IgD-negative memory B cell (primary cell): Measurements from ENCODE around the gene EGFR. TPM values are rescaled to one million over a fixed set of nuclear protein-coding genes. Genes with fewer than 3 reads are reported as not detected.
A peak's percentile ranks its signal among the peaks of the same experiment; 100 is the strongest.

Experiments
- H3K27ac Mint-ChIP-seq, 3 donors: one replicate each; pipeline ENCODE4 v1.8.0; 2020 to 2022; ENCODE audit warnings: mild to moderate bottlenecking in 3 of 3, mixed read lengths in 3 of 3, moderate library complexity in 1 of 3
- H3K27me3 Mint-ChIP-seq: one replicate; pipeline ENCODE4 v1.8.0; 2021; ENCODE audit warnings: mixed read lengths
- H3K36me3 Mint-ChIP-seq: one replicate; pipeline ENCODE4 v1.8.0; 2020; ENCODE audit warnings: mild to moderate bottlenecking, mixed read lengths
- H3K4me1 Mint-ChIP-seq, 3 donors: one replicate each; pipeline ENCODE4 v1.8.0; 2020 to 2022; ENCODE audit warnings: mixed read lengths in 3 of 3, mild to moderate bottlenecking in 1 of 3
- H3K4me3 Mint-ChIP-seq, 4 donors: one replicate each; pipeline ENCODE4 v1.8.0; 2020 to 2022; ENCODE audit warnings: mild to moderate bottlenecking in 4 of 4, mixed read lengths in 4 of 4, moderate library complexity in 3 of 4
- H3K9me3 Mint-ChIP-seq, 3 donors: one replicate each; pipeline ENCODE4 v1.8.0; 2020 to 2021; ENCODE audit warnings: mixed read lengths in 3 of 3, mild to moderate bottlenecking in 1 of 3
- polyA plus RNA-seq: library from polyadenylated mRNA; unstranded; fragments of 300-500 nt; fragmentation: Illumina TruSeq; gene quantifications from one replicate; pipeline ENCODE4 v1.2.3, GENCODE V29; 2021

Gene EGFR
- polyA plus RNA-seq, 1 donor from 2014 or later = not detected

DNA sequence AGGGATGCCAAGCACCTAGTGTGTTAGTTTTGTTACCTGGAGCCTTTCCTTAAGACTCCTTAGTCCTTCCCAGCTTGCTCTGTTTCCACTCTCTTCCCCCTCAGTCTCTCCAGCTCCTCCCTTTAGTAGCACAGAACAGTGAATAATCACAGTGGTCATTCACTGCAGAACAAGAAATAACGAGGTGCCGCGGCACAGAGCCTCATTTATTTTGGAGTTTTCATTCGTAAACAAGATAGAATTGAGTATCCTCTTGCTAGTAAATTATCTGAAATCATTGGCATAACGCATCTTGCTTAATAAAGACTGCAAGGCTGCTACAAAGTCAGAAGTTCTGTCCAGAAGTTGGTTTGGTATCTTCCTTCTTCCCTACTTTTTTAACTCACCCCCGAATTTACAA lies 217.0 kb downstream of the EGFR start:
- H3K27me3 Mint-ChIP-seq = peaks cover 17% of the 10 kb centered on the region
- no peaks in the 10 kb centered on the region for H3K4me1 Mint-ChIP-seq
- H3K9me3 Mint-ChIP-seq = no peaks in the 10 kb centered on the region
- no peaks in the 10 kb centered on the region for H3K36me3 Mint-ChIP-seq
- H3K27ac Mint-ChIP-seq = no peak overlapping the region
- H3K4me3 Mint-ChIP-seq = no peak overlapping the region

DNA sequence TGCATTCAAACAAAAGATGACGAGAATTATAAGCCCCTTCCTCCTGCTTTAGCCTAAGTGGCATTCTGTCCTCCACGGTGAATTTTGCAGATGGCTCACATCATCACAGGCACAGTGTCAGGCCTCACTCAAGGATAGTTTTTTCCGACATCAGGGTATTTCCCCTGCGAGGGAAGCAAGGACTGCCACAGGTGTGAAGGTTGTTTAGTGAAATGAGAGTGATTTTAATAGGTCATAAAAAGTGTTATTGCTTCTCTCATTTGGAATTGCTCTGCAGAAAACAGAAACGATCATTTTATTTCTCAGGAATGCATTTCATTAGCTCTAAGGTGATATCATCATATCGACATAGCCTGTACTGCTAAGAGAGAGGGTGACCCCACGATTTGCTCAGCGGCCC lies 217.7 kb downstream of the EGFR start:
- H3K4me3 Mint-ChIP-seq = no peak overlapping the region
- no peaks in the 10 kb centered on the region for H3K4me1 Mint-ChIP-seq

DNA sequence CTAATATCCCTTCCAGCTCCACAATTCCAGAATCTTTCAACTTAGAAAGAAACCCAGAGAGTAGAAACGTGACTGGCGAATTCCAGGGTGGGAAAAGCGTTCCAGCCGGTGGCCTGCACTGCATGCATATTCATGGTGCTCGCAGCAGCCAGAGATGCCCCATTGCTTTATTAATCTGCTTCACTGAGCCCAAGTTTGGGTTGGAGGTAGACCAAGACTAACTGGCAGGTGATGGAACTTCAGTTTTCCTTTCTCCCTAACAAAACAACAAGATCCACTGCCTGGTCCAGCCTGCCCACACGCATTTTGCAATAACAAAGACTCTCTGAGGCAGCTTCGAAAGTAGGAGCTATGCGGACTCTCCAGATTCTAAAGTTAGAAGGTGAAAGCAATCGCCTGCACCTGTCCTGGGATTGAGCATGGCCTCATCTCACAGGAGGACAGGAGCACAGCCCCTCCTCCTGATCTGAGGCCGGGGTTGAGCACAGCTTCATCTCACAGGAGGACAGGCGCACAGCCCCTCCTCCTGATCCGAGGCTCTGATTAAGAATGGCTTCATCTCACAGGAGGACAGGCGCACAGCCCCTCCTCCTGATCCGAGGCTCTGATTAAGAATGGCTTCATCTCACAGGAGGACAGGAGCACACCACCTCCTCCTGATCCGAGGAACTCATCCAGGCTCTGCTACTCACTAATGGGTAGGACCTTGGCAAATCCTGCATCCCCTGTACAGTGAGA lies 218.5 kb downstream of the EGFR start:
- Mint-ChIP-seq H3K36me3 (no peaks in the 10 kb centered on the region), H3K9me3 (no peaks in the 10 kb centered on the region), H3K27ac (no peak overlapping the region), H3K27me3 (peaks cover 14% of the 10 kb centered on the region), H3K4me3 (no peak overlapping the region), H3K4me1 (no peaks in the 10 kb centered on the region)

More for the DNA sequence above, 217.7 kb downstream of the EGFR start:
- Mint-ChIP-seq H3K27me3 (peaks cover 15% of the 10 kb centered on the region), H3K36me3 (no peaks in the 10 kb centered on the region), H3K9me3 (no peaks in the 10 kb centered on the region), H3K27ac (no peak overlapping the region)

DNA sequence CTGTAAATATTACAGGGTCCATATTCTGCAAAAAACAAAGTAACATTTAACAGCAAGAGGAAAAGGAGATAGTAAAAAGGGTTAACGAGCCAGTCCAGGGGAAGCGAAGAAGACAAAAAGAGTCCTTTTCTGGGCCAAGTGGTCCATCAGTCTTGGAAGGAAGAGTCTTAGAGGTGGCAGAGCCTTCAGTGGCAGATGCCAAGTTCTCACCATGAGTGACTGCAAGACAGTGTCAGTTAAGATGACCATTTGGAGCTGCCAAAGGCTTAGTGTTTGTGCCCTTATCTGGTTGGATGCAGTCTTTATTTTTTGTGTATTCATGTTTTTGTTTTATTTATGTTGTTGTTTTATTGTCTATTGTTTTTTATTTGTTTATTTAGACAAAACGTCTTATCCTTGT lies 220.6 kb downstream of the EGFR start:
- H3K27ac Mint-ChIP-seq = no peak overlapping the region
- H3K36me3 Mint-ChIP-seq = no peaks in the 10 kb centered on the region
- H3K9me3 Mint-ChIP-seq = no peaks in the 10 kb centered on the region
- no peaks in the 10 kb centered on the region for H3K4me1 Mint-ChIP-seq
- H3K4me3 Mint-ChIP-seq = no peak overlapping the region
- H3K27me3 Mint-ChIP-seq = peaks cover 8% of the 10 kb centered on the region

DNA sequence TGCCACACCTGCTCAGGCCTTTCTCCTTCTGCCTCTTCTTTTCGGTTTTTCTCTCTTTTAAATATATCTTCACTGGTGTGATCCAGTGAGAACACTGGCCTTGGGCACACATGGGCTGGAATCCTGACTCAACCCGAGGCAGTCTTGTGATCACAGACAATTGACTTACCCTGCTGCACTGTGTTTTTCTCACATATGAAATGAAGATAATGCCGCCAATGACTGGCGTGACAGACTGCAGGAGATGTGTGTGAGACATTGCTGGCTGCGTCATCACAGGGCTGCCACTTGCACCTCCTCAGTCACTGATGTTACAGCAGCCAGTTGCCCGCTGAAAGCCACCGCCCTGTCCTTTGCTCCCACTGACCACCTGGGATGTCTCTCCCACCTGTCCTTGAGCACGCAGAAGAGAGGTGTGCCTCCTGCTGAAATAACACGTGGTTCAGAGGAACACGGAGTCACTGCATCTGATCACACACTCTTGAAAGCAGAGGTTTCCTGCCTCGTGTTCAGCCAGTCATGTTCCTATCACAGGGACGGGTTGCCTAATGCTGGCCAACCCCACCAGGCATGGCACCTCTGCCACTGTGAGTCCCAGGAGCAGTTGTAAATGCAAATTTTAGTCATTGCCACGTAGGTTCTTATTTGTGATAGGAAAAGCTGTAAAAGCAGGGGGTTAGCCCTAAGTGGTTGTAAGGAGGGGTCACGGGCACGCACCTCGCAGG lies 221.8 kb downstream of the EGFR start:
- Mint-ChIP-seq H3K27me3 (peaks cover 4% of the 10 kb centered on the region), H3K9me3 (no peaks in the 10 kb centered on the region), H3K36me3 (no peaks in the 10 kb centered on the region), H3K4me3 (no peak overlapping the region), H3K27ac (no peak overlapping the region), H3K4me1 (no peaks in the 10 kb centered on the region)

DNA sequence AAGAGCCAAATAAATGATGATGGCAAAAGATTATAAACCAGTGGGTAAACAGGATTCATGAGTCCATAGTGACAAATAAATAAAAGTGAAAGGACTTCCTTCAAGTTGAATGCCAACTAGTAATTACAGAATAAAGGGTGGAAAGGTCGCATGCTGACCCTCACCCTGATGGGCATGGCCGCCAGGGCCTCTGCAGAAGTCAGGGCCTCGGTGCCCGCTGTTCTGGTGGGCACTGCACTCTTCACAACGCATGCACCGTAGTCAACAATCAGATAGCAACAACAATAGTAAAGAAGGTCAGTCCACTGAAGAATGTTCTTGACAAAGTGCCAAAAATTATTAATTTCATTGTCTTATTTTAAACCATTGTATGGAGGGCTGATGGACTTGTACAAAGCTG lies 223.1 kb downstream of the EGFR start:
- Mint-ChIP-seq H3K36me3 (no peaks in the 10 kb centered on the region), H3K9me3 (no peaks in the 10 kb centered on the region), H3K4me3 (no peak overlapping the region), H3K27ac (no peak overlapping the region), H3K27me3 (peaks cover 2% of the 10 kb centered on the region), H3K4me1 (no peaks in the 10 kb centered on the region)

DNA sequence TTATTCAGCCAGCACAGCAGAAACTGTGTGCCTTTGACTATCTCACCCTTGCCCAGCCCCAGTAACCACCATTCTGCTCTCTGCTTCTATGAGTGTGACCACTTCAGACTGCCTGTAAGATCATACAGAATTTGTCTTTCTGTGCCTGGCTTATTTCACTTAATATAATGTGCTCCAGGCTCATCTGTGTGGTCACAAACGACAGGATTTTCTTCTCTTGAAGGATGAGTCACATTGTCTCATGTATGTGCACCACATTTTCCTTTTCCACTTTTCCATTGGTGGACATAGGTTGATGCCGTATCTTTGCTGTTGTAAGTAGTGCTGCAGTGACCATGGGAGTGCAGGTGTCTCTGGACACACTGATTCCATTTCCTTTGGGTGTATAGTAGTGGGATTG lies 223.8 kb downstream of the EGFR start:
- no peak overlapping the region for H3K4me3 Mint-ChIP-seq
- no peak overlapping the region for H3K27ac Mint-ChIP-seq
- peaks cover 2% of the 10 kb centered on the region for H3K27me3 Mint-ChIP-seq
- H3K9me3 Mint-ChIP-seq = no peaks in the 10 kb centered on the region
- H3K4me1 Mint-ChIP-seq = no peaks in the 10 kb centered on the region
- no peaks in the 10 kb centered on the region for H3K36me3 Mint-ChIP-seq

DNA sequence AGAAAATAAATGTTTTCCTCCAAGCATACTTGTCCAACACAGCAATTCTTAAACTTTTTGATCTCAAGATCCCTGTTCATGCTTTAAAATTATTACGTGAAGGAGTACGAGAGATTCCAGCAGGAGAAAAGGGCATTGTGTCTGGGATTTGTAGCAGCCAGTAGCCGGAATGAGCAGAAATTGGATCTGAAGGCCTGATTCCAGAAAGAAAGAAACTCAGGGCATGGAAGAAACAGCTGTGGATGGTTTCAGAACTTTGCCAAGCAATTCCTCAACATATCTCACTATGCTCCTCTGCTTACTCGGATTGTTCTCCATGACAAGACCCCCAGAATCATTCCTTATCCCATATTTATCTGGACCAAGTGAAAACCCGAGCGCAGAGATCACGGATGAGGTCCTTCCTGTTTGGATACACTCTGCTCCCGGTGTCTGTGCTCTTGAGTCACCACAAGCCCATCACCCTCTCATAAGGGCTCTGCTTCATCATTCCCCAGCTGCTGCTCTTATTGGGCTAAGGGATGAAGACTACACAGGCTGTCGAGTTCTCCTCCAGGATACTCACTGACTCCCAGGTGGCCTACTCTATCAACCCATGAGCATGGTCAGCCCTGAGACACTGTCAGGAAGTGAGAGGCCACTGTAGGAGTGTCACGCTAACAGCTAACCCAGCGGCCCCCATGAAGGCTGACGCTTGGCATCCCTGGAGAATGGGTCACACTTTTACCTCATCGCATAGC lies 225.4 kb downstream of the EGFR start:
- H3K9me3 Mint-ChIP-seq = no peaks in the 10 kb centered on the region
- H3K4me3 Mint-ChIP-seq = no peak overlapping the region
- H3K27me3 Mint-ChIP-seq = peaks cover 4% of the 10 kb centered on the region
- H3K4me1 Mint-ChIP-seq = no peaks in the 10 kb centered on the region
- no peak overlapping the region for H3K27ac Mint-ChIP-seq
- H3K36me3 Mint-ChIP-seq = no peaks in the 10 kb centered on the region

DNA sequence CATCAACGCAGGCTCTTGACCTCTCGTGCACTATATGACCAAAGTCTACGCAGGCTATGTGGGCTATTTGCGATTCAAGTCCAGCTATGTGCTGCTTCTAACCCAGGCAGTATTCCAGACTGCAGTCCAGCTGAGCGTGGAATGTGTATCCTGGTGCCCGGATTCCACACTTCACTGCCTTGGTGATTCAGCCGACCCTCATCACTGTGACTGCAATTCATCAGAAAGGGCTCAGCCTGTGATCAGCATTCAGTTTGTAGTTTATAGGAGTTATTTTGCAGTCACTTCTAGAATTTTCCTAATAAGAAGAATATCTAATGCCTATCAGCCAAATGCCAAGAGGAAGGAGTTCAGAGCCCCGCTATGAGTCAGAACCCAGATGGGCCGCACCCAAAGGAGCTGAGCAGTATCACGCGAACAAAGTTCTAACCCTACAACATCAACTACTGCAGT lies 226.5 kb downstream of the EGFR start:
- no peak overlapping the region for H3K27ac Mint-ChIP-seq
- H3K36me3 Mint-ChIP-seq = no peaks in the 10 kb centered on the region
- H3K9me3 Mint-ChIP-seq = no peaks in the 10 kb centered on the region
- H3K4me1 Mint-ChIP-seq = no peaks in the 10 kb centered on the region
- H3K27me3 Mint-ChIP-seq = peaks cover 4% of the 10 kb centered on the region
- H3K4me3 Mint-ChIP-seq = no peak overlapping the region

DNA sequence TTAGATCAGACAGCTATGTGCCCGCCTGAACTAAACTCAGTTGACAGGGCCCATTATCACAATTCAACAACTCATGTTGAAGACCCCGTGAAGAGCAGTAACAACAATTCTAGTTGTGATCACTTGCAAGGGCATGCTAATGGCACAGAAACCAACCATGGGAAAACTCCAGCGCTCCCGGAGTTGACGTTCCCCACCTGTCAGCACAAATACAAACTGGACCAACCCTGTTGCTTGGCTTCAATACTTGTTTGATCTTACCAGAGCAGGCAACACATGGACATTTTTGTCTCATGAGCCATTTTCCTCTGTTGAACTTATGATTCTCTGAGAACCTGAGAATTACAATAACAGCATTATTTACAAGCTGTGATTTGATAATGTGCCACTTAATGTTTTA lies 227.4 kb downstream of the EGFR start:
- Mint-ChIP-seq H3K4me1 (no peaks in the 10 kb centered on the region), H3K36me3 (no peaks in the 10 kb centered on the region), H3K4me3 (no peak overlapping the region), H3K9me3 (no peaks in the 10 kb centered on the region), H3K27me3 (peaks cover 7% of the 10 kb centered on the region), H3K27ac (no peak overlapping the region)

DNA sequence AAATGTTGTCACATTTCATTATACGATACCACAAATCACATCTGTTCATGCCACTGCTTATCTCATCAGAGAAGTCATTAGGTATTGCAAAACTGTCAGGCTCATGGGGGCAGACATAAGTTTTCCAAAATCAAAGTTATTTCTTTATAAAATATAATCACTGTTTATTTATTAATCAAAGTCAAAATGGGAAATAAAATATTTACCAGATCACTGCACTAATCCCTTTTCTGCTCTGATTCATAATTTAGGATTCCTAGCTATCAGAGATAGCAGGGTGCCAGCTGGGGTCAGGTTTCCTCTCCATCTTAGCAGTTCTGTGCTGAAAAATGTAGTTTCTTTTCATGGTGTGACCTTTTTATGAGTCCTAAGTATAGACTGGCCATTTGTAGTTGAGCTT lies 228.6 kb downstream of the EGFR start:
- Mint-ChIP-seq H3K27ac (no peak overlapping the region), H3K36me3 (no peaks in the 10 kb centered on the region), H3K4me3 (no peak overlapping the region), H3K4me1 (no peaks in the 10 kb centered on the region), H3K27me3 (peaks cover 9% of the 10 kb centered on the region), H3K9me3 (no peaks in the 10 kb centered on the region)

DNA sequence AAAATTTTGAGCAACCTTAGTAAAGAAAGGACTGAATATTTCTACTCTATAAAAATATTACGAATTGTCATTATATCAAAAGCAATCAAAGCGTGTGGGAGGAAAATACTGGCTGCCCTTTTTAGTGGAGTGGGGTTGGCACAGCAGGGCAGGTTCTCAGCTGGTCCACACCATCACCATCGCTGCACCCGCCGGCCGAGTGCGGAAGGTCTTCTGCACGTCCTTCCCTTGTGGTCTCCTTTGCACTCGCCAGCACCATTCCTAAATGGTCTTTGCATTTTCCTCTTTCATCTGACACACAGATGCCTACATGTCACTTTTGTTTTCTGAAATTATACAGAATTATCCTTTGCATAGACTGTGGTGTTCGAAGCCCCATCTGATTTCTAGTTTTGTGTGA lies 229.7 kb downstream of the EGFR start:
- no peaks in the 10 kb centered on the region for H3K9me3 Mint-ChIP-seq
- H3K4me1 Mint-ChIP-seq = no peaks in the 10 kb centered on the region
- H3K36me3 Mint-ChIP-seq = no peaks in the 10 kb centered on the region
- no peak overlapping the region for H3K4me3 Mint-ChIP-seq
- H3K27me3 Mint-ChIP-seq = peaks cover 19% of the 10 kb centered on the region
- H3K27ac Mint-ChIP-seq = no peak overlapping the region

DNA sequence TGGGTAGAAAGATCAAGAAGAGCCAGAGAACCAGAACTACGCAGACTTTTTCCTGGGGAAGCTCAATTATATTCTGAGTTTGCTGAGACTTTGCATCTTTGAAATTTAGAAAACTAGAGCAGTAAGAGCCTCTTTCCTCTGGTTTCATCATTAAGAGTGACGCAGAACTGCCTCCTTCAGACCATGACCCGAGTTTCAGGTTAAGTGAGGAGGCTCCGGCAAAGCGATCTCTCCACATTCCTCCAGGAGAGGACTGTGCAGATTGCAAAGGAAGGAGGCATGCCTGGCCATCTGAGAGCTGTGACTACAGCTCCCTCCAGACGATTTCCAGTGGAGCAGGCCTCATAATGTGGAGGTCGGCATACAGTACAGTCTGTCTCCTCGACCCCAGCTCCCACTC lies 230.5 kb downstream of the EGFR start:
- H3K36me3 Mint-ChIP-seq = no peaks in the 10 kb centered on the region
- no peaks in the 10 kb centered on the region for H3K9me3 Mint-ChIP-seq
- no peaks in the 10 kb centered on the region for H3K4me1 Mint-ChIP-seq
- H3K27me3 Mint-ChIP-seq = peaks cover 26% of the 10 kb centered on the region
- no peak overlapping the region for H3K4me3 Mint-ChIP-seq
- no peak overlapping the region for H3K27ac Mint-ChIP-seq

DNA sequence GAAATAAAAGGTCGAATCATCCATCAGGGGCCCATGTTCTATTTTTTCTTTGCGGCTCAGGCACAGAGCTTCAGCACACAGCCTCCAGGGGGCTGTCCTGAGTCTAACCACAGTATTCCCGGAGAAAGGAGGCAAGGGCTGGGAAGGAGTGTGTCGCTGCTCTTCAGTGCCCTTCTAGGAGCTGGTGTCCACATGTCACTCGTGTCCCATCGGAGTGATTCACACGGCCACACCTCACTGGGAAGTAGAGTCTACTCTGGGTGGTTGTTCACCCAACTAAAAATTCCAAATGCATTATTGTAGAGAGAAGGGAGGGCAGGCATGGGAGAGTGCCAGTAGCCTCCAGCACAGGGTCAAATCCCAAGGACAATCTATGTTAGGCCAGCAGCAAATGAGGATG lies 231.5 kb downstream of the EGFR start:
- Mint-ChIP-seq H3K27me3 (peaks cover 31% of the 10 kb centered on the region), H3K4me3 (peak overlapping the region in 1 of 4 donors; percentile 25), H3K27ac (peak overlapping the region in 1 of 3 donors; percentile 12), H3K36me3 (no peaks in the 10 kb centered on the region), H3K9me3 (no peaks in the 10 kb centered on the region), H3K4me1 (peaks cover 0 to 4% (median under 1%) of the 10 kb centered on the region in 3 donors)

DNA sequence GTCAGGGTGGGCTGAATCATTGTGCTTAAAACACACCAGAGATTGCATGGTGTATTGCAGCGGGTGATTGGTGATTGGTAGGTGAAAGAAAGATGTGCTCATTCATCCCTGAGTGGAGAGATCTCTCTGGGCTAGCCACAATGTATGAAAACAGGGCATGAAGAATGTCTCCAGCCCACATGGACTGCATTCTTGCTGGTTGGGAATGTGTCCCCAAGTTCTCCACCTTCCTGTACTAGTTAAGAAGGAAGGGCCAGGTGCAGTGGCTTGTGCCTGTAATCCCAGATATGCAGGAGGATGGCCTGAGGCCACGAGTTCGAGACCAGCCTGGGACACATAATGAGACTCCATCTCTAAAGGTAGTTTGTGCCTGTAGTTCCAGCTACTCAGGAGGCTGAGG lies 232.5 kb downstream of the EGFR start:
- Mint-ChIP-seq H3K4me1 (peaks cover 0 to 6% (median 2%) of the 10 kb centered on the region in 3 donors), H3K27me3 (peaks cover 33% of the 10 kb centered on the region), H3K27ac (no peak overlapping the region), H3K4me3 (no peak overlapping the region), H3K36me3 (no peaks in the 10 kb centered on the region), H3K9me3 (no peaks in the 10 kb centered on the region)
